HepG2 (cell line): ENCODE data around the gene SGSH. TPM values are rescaled to one million over a fixed set of nuclear protein-coding genes. Genes with fewer than 3 reads are reported as not detected.

Experiments used
- ATAC-seq: fragments of 200-7000 bp; cut with Tn5 transposase; 3 replicates; pipeline ENCODE4 v1.9.1; 2020; ENCODE audit warnings: mild to moderate bottlenecking, moderate library complexity
- BruUV-seq: library from RNA; stranded (reverse); fragments of 400-500 nt; replicated peaks from 2 replicates; lab custom pipeline; 2021; lab: Mats Ljungman, UMichigan
- CTCF ChIA-PET: fragments of 300-600 bp; formaldehyde crosslinking; extraction: SDS; loops from one replicate; lab custom pipeline; 2021; ENCODE audit warnings: low total read pairs, inconsistent platforms, low intra/inter-chr PET ratio; lab: Yijun Ruan, JAX
- POLR2A ChIA-PET: fragments of 350-600 bp; sonication (Branson Sonifier 250); formaldehyde crosslinking; loops from one replicate; lab custom pipeline; 2020; ENCODE audit warnings: antibody characterized with exemption, inconsistent platforms; lab: Yijun Ruan, JAX
- DNase-seq: peaks from one replicate; pipeline ENCODE4 v3.0.0-alpha.2; 2015; ENCODE audit warnings: low spot score
- FAIRE-seq: peaks from 3 replicates; lab custom pipeline; 2011; peaks lifted over from hg19 to GRCh38; lab: Jason Lieb, UNC
- H2AFZ ChIP-seq: one replicate; pipeline ENCODE4 v1.6.1; 2011; ENCODE audit warnings: low read length, inconsistent platforms
- H3K27ac ChIP-seq: fragments of 300-600 bp; 3 replicates; pipeline ENCODE4 v1.8.0; 2011; ENCODE audit warnings: mixed run types, mild to moderate bottlenecking, mixed read lengths, low read length, inconsistent platforms; ENCODE audit not compliant: insufficient read depth; ENCODE audit errors: extremely low read length
- H3K27me3 ChIP-seq, 2 experiments: fragments of 200-600 bp in 1 of 2; 2 replicates in 1 of 2; 3 replicates in 1 of 2; pipeline versions ENCODE4 v1.6.0 to v1.8.0; 2011; ENCODE audit warnings: low read length in 2 of 2, mild to moderate bottlenecking in 2 of 2, moderate library complexity in 2 of 2, inconsistent platforms in 1 of 2; ENCODE audit not compliant: insufficient read depth in 2 of 2, control insufficient read depth in 1 of 2
- H3K36me3 ChIP-seq, 2 experiments: fragments of 200-600 bp in 1 of 2; replicated peaks in 1 of 2; 2 replicates in 1 of 2; 3 replicates in 1 of 2; pipeline versions ENCODE4 v1.5.1 to v1.8.0; 2011; ENCODE audit warnings: low read length in 2 of 2, inconsistent platforms in 1 of 2; ENCODE audit not compliant: insufficient read depth in 2 of 2, control insufficient read depth in 1 of 2
- H3K4me1 ChIP-seq: 2 replicates; pipeline ENCODE4 v1.5.1; 2012; ENCODE audit warnings: low read length, inconsistent platforms; ENCODE audit not compliant: insufficient read depth
- H3K4me2 ChIP-seq: 2 replicates; pipeline ENCODE4 v1.6.0; 2011; ENCODE audit warnings: low read depth, low read length, inconsistent platforms
- H3K4me3 ChIP-seq, 3 experiments: fragments of 200-600 bp in 1 of 3; sonication (generic), shearing (Covaris generic) in 1 of 3; replicated peaks in 1 of 3; 2 replicates each; pipeline ENCODE4 v1.5.1; 2011 to 2016; ENCODE audit warnings: low read length in 3 of 3, inconsistent platforms in 2 of 3, low read depth in 2 of 3, mild to moderate bottlenecking in 2 of 3, control low read depth in 1 of 3, mixed read lengths in 1 of 3; ENCODE audit not compliant: insufficient read depth in 1 of 3
- H3K79me2 ChIP-seq: one replicate; pipeline ENCODE4 v1.6.1; 2011; ENCODE audit warnings: low read length, inconsistent platforms; ENCODE audit not compliant: insufficient read depth
- H3K9ac ChIP-seq: 2 replicates; pipeline ENCODE4 v1.6.0; 2011; ENCODE audit warnings: mild to moderate bottlenecking, low read depth, low read length, inconsistent platforms; ENCODE audit not compliant: insufficient read depth
- H3K9me3 ChIP-seq: 2 replicates; pipeline ENCODE4 v1.5.1; 2012; ENCODE audit warnings: mild to moderate bottlenecking, low read length
- H4K20me1 ChIP-seq: 2 replicates; pipeline ENCODE4 v1.6.0; 2011; ENCODE audit warnings: inconsistent platforms, mild to moderate bottlenecking, low read length, moderate library complexity; ENCODE audit not compliant: insufficient read depth
- AGO1 ChIP-seq: fragments of 200-400 bp; formaldehyde crosslinking; IDR thresholded peaks from 2 replicates; pipeline ENCODE4 v1.6.1; 2017; ENCODE audit warnings: mild to moderate bottlenecking, low read depth, low read length, moderate library complexity; ENCODE audit not compliant: poor library complexity, severe bottlenecking
- BORCS8-MEF2B ChIP-seq: sonication (generic); formaldehyde crosslinking; IDR thresholded peaks from 2 replicates; pipeline ENCODE4 v1.8.0; 2022; ENCODE audit warnings: mild to moderate bottlenecking, missing genetic modification reagents
- HNRNPLL ChIP-seq: fragments of 200-400 bp; formaldehyde crosslinking; IDR thresholded peaks from 2 replicates; pipeline ENCODE4 v1.6.1; 2017; ENCODE audit warnings: mild to moderate bottlenecking, low read depth, low read length; ENCODE audit not compliant: poor library complexity, severe bottlenecking
- PATZ1 ChIP-seq: sonication (generic); formaldehyde crosslinking; IDR thresholded peaks from 2 replicates; pipeline ENCODE4 v1.4.0; 2020; ENCODE audit warnings: missing genetic modification reagents
- POGK ChIP-seq: sonication (generic); formaldehyde crosslinking; conservative IDR thresholded peaks from 2 replicates; pipeline ENCODE4 v1.8.0; 2022; ENCODE audit warnings: mild to moderate bottlenecking, moderate library complexity, missing genetic modification reagents
- RXRA ChIP-seq: sonication (generic); formaldehyde crosslinking; IDR thresholded peaks from 2 replicates; pipeline ENCODE4 v1.5.1; 2020; ENCODE audit warnings: missing genetic modification reagents
- SNAI1 ChIP-seq: sonication (generic); formaldehyde crosslinking; IDR thresholded peaks from 2 replicates; pipeline ENCODE4 v1.5.0; 2020; ENCODE audit warnings: mild to moderate bottlenecking, missing genetic modification reagents, borderline replicate concordance
- TMF1 ChIP-seq: sonication (generic); formaldehyde crosslinking; IDR thresholded peaks from 2 replicates; pipeline ENCODE4 v1.8.1; 2022; ENCODE audit warnings: low read depth, missing genetic modification reagents
- UBTF ChIP-seq: sonication (generic); formaldehyde crosslinking; IDR thresholded peaks from 2 replicates; pipeline ENCODE4 v1.4.0; 2020; ENCODE audit warnings: mild to moderate bottlenecking, missing genetic modification reagents
- ZNF501 ChIP-seq: sonication (generic); formaldehyde crosslinking; IDR thresholded peaks from 2 replicates; pipeline ENCODE4 v1.5.1; 2020; ENCODE audit warnings: mild to moderate bottlenecking, moderate library complexity, missing genetic modification reagents
- ZNF687 ChIP-seq: sonication (generic); formaldehyde crosslinking; IDR thresholded peaks from 2 replicates; pipeline ENCODE4 v1.5.1; 2020; ENCODE audit warnings: mild to moderate bottlenecking, missing genetic modification reagents, moderate library complexity
- WGBS: methylation state at CpG from one replicate; pipeline ENCODE4 v1.1.6; 2017; ENCODE audit warnings: low lambda C conversion rate; 5-methylcytosine and 5-hydroxymethylcytosine counted together
- in situ Hi-C: cut with HindIII; loops from 2 replicates; pipeline ENCODE4 v1.10.0; 2017; ENCODE audit warnings: low pct_unique_long_range_greater_than_20kb; ENCODE audit not compliant: extremely low pct_ligation_motif_present
- intact Hi-C: fragments of 100-400 bp; cut with micrococcal nuclease; formaldehyde crosslinking; loops from one replicate; pipeline ENCODE4 v1.10.0; 2022; ENCODE audit not compliant: unreplicated experiment
- polyA plus RNA-seq, 8 experiments: library from polyadenylated mRNA; depleted of rRNA in 3 of 8; stranded (reverse) in 7 of 8; unstranded in 1 of 8; fragments of >200 nt; fragmentation: Illumina TruSeq in 4 of 8; extraction: Trizol in 4 of 8; gene quantifications; 2 replicates each; pipeline versions ENCODE4 v1.2.1 to v1.2.3, GENCODE V29; 2011 to 2016; ENCODE audit warnings: low read depth in 4 of 8, missing spikeins in 1 of 8, mixed read lengths in 1 of 8; ENCODE audit not compliant: insufficient read depth in 1 of 8
- total RNA-seq, 5 experiments: library from RNA; depleted of rRNA; stranded (reverse); fragments of >200 nt; fragmentation: Illumina TruSeq; extraction: Trizol; gene quantifications; 2 replicates each; pipeline ENCODE4 v1.2.3, GENCODE V29; 2016; ENCODE audit warnings: low read depth in 1 of 5

The SGSH gene
- total and polyA plus RNA-seq, 2 of the 13 experiments (the other 11 are each of a cell fraction or from before 2014, with no cell fraction given) = 12.2 to 17.6 TPM

GRCh38 chr17:80221351-80222105 is 1.4 kb upstream of the SGSH start:
- ChIA-PET CTCF (no interaction called here), POLR2A (interaction anchor here (1.0 to 1.7 kb wide), 2 partner anchors 10 to 220 kb away, joined by 3 to 4 read pairs; no protein-coding TSS in a partner anchor)
- Histone ChIP-seq H3K9ac (peak overlapping the region; percentile 93), H3K9me3 (no peaks in the 10 kb centered on the region), H3K27me3 (no peaks in the 10 kb centered on the region), H3K4me2 (peak overlapping the region; percentile 99), H4K20me1 (no peaks in the 10 kb centered on the region), H2AFZ (no peak overlapping the region), H3K4me3 (peak overlapping the region; percentile 90 to 100 (median 93)), H3K36me3 (peaks cover 1 to 2% of the 10 kb centered on the region in 2 experiments; a peak in 3 of 5 replicates), H3K27ac (no peak overlapping the region), H3K4me1 (peaks cover 26% of the 10 kb centered on the region), H3K79me2 (peaks cover 9% of the 10 kb centered on the region)
- ATAC-seq (no peak), DNase-seq (no peak), FAIRE-seq (no peak)
- 83% methylated on average over 22 of the region's 29 CpGs for WGBS
- intact Hi-C loops (loop anchor here (2.0 kb wide), 1 partner anchor 41 kb away; no protein-coding TSS in a partner anchor), in situ Hi-C loops (no loop called here)
- TSS peak; percentile 49 for BruUV-seq
- TF ChIP-seq TMF1 (CRISPR knock-in tag) = no peak
- TF ChIP-seq HNRNPLL = peak; percentile 9
- TF ChIP-seq AGO1 = peak; percentile 44
- TF ChIP-seq SNAI1 (CRISPR knock-in tag) = no peak
- 0 out of 2 replicates have a peak, but pooled peaks have one; percentile 11 for TF ChIP-seq PATZ1 (CRISPR knock-in tag)
- peak; percentile 33; the same call in 1 of the 2 replicates for TF ChIP-seq RXRA
- 0 out of 2 replicates have a peak, but pooled peaks have one; percentile 8 for TF ChIP-seq ZNF501
- TF ChIP-seq ZNF687 (CRISPR knock-in tag) = 0 out of 2 replicates have a peak, but pooled peaks have one; percentile 4
- peak; percentile 7; the same call in 1 of the 2 replicates for TF ChIP-seq BORCS8-MEF2B
- TF ChIP-seq POGK (CRISPR knock-in tag) = no peak
- TF ChIP-seq UBTF (CRISPR knock-in tag) = peak; percentile 30; the same call in 1 of the 2 replicates
